Tibial nerve (tissue), 4 donors: ENCODE results near the gene DCTN5. TPM values are rescaled to one million over a fixed set of nuclear protein-coding genes. Genes with fewer than 3 reads are reported as not detected.

Experiments used
- DNase-seq, 2 donors: peaks; one replicate each; pipeline ENCODE4 v3.0.0-alpha.2; 2019; ENCODE audit warnings: low spot score in 2 of 2
- H3K27ac ChIP-seq, 4 donors: fragments of 200-600 bp; sonication (generic) in 3 of 4; one replicate each; pipeline ENCODE4 v1.5.1; 2017 to 2019; ENCODE audit warnings: mild to moderate bottlenecking in 1 of 4
- H3K27me3 ChIP-seq, 2 donors: fragments of 200-600 bp; sonication (generic) in 1 of 2; one replicate each; pipeline versions ENCODE4 v1.5.1 to v1.6.0; 2017 to 2019
- H3K36me3 ChIP-seq, 3 donors: fragments of 200-600 bp; sonication (generic); one replicate each; pipeline ENCODE4 v1.5.1; 2018 to 2019
- H3K4me1 ChIP-seq, 4 donors: fragments of 200-600 bp; sonication (generic) in 3 of 4; one replicate each; pipeline ENCODE4 v1.5.1; 2017 to 2019
- H3K4me3 ChIP-seq, 4 donors: fragments of 200-600 bp; sonication (generic) in 3 of 4; one replicate each; pipeline ENCODE4 v1.5.1; 2017 to 2019; ENCODE audit warnings: mild to moderate bottlenecking in 1 of 4, moderate library complexity in 1 of 4
- H3K9me3 ChIP-seq, 4 donors: fragments of 200-600 bp; sonication (generic) in 3 of 4; one replicate each; pipeline ENCODE4 v1.5.1; 2017 to 2019
- EP300 ChIP-seq, 2 donors: sonication (generic); formaldehyde crosslinking; IDR thresholded peaks; one replicate each; pipeline ENCODE4 v1.6.1; 2017; ENCODE audit warnings: antibody characterized with exemption in 2 of 2, mild to moderate bottlenecking in 1 of 2
- POLR2A ChIP-seq, 2 donors: fragments of 450-650 bp; IDR thresholded peaks; one replicate each; pipeline ENCODE4 v1.6.1; 2017; ENCODE audit warnings: antibody characterized with exemption in 2 of 2, mild to moderate bottlenecking in 2 of 2, moderate library complexity in 2 of 2
- WGBS, 2 donors: methylation state at CpG; one replicate each; pipeline ENCODE4 v1.1.5; 2018; 5-methylcytosine and 5-hydroxymethylcytosine counted together
- total RNA-seq, 4 donors: library from RNA; depleted of rRNA; stranded (reverse); fragments of >200 nt; gene quantifications; one replicate each; pipeline ENCODE4 v1.1.0, GENCODE V29; 2016
- TF ChIP-seq, protein P1 (sequence below), 5 experiments: fragments of 200-600 bp in 3 of 5; fragments of 450-650 bp in 2 of 5; sonication (generic) in 3 of 5; IDR thresholded peaks; one replicate each; pipeline ENCODE4 v1.5.1; 2016 to 2019; ENCODE audit warnings: antibody characterized with exemption in 5 of 5, mild to moderate bottlenecking in 3 of 5, moderate library complexity in 2 of 5

The DCTN5 gene
- total RNA-seq, 4 donors from 2014 or later = 23.1 to 28.8 (median 27.3) TPM

GRCh38 chr16:23709536-23709935 lies 68.3 kb downstream of the DCTN5 start:
- Histone ChIP-seq H3K4me1 (no peaks in the 10 kb centered on the region), H3K9me3 (peaks cover 0 to 28% (median 0%) of the 10 kb centered on the region in 4 donors), H3K27me3 (peaks cover 0 to 26% of the 10 kb centered on the region in 2 donors), H3K27ac (no peak overlapping the region), H3K4me3 (no peak overlapping the region), H3K36me3 (no peaks in the 10 kb centered on the region)
- TF ChIP-seq, protein P1, sequence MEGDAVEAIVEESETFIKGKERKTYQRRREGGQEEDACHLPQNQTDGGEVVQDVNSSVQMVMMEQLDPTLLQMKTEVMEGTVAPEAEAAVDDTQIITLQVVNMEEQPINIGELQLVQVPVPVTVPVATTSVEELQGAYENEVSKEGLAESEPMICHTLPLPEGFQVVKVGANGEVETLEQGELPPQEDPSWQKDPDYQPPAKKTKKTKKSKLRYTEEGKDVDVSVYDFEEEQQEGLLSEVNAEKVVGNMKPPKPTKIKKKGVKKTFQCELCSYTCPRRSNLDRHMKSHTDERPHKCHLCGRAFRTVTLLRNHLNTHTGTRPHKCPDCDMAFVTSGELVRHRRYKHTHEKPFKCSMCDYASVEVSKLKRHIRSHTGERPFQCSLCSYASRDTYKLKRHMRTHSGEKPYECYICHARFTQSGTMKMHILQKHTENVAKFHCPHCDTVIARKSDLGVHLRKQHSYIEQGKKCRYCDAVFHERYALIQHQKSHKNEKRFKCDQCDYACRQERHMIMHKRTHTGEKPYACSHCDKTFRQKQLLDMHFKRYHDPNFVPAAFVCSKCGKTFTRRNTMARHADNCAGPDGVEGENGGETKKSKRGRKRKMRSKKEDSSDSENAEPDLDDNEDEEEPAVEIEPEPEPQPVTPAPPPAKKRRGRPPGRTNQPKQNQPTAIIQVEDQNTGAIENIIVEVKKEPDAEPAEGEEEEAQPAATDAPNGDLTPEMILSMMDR (IDR thresholded peaks at IDR 0.05) = no peak
- no peak for TF ChIP-seq EP300 (IDR thresholded peaks at IDR 0.05)
- no peak for TF ChIP-seq POLR2A (IDR thresholded peaks at IDR 0.05)
- DNase-seq = no peak

DNA sequence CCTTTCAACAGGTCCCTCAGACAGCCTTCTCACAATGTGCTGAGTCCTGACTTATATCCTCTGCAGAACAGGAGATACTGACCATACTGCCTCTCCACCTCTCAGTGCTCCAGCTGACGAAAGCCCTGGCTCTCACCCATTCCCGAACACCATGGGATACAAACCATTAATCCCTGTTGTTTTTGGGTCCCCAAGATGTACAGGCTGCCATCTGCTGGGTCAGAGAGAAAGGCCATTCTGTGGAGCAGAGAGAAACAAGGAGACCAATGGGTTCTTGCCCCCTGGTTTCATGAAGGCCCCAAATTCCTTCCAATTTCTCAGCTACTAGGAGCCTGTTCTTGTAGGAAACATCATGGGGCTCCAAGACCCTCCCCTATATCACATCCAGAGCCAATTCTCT lies 68.7 kb downstream of the DCTN5 start:
- H3K27me3 ChIP-seq = peaks cover 0 to 30% of the 10 kb centered on the region in 2 donors
- no peaks in the 10 kb centered on the region for H3K4me1 ChIP-seq
- H3K9me3 ChIP-seq = peaks cover 0 to 28% (median 0%) of the 10 kb centered on the region in 4 donors
- DNase-seq = no peak
- H3K36me3 ChIP-seq = no peaks in the 10 kb centered on the region
- TF ChIP-seq EP300 (IDR thresholded peaks at IDR 0.05) = no peak
- TF ChIP-seq, protein P1 (IDR thresholded peaks at IDR 0.05) = no peak
- no peak for TF ChIP-seq POLR2A (IDR thresholded peaks at IDR 0.05)
- H3K27ac ChIP-seq = no peak overlapping the region
- 80 to 85% methylated on average over 2 of the region's 2 CpGs for WGBS, 2 donors
- no peak overlapping the region for H3K4me3 ChIP-seq

DNA sequence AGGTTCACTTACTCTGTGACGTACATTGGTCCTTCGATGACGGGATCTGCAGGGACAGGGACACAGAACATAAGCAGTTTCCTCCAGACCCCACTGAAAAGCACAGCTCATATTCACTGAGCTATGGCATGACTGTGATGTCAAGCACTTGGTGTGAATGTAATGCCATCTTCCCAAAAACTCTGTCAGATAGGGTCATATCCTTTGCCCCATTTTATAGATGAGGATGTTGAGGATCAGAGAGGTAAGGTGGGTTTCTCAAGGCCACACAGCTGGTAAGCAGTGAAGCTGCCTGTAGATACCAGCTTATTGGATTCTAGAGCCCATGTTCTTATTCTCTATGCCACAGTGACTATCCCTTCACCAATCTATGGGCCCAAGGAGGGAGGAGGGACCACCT lies 69.2 kb downstream of the DCTN5 start:
- Histone ChIP-seq H3K4me3 (no peak overlapping the region), H3K27ac (no peak overlapping the region), H3K4me1 (no peaks in the 10 kb centered on the region), H3K9me3 (peaks cover 0 to 28% (median 0%) of the 10 kb centered on the region in 4 donors), H3K36me3 (no peaks in the 10 kb centered on the region), H3K27me3 (peaks cover 0 to 33% of the 10 kb centered on the region in 2 donors)
- WGBS, 2 donors = 94 to 98% methylated on average over 3 of the region's 3 CpGs
- no peak for DNase-seq
- TF ChIP-seq, protein P1 (IDR thresholded peaks at IDR 0.05) = no peak
- TF ChIP-seq EP300 (IDR thresholded peaks at IDR 0.05) (no peak), POLR2A (IDR thresholded peaks at IDR 0.05) (no peak)

- peaks cover 0 to 33% of the 10 kb centered on the region in 2 donors for H3K27me3 ChIP-seq
- H3K9me3 ChIP-seq = peaks cover 0 to 28% (median 0%) of the 10 kb centered on the region in 4 donors
- 67 to 71% methylated on average over 4 of the region's 4 CpGs for WGBS, 2 donors
Measured at GRCh38 chr16:23711785-23712184, 70.5 kb downstream of the DCTN5 start.

GRCh38 chr16:23712976-23713375 lies 71.7 kb downstream of the DCTN5 start, which contains the start of gene ERN2:
Gene ERN2, minus strand, starts transcription at chr16:23713222. Its CDS starts 35 bp downstream, at chr16:23713187.
- H3K4me1 ChIP-seq = no peaks in the 10 kb centered on the region
- peaks cover 0 to 28% (median 0%) of the 10 kb centered on the region in 4 donors for H3K9me3 ChIP-seq
- no peaks in the 10 kb centered on the region for H3K36me3 ChIP-seq
- 3 to 4% methylated on average over 13 to 30 of the region's 37 CpGs for WGBS, 2 donors
- DNase-seq = no peak
- no peak within 1 kb of the TSS for H3K4me3 ChIP-seq
- peak within 1 kb of the TSS in 1 of 4 donors; percentile 45 for H3K27ac ChIP-seq
- no peak for TF ChIP-seq POLR2A (IDR thresholded peaks at IDR 0.05)
- TF ChIP-seq, protein P1 (IDR thresholded peaks at IDR 0.05) = no peak
- TF ChIP-seq EP300 (IDR thresholded peaks at IDR 0.05) = no peak
- peaks cover 0 to 33% of the 10 kb centered on the region in 2 donors for H3K27me3 ChIP-seq

More at GRCh38 chr16:23711785-23712184, 70.5 kb downstream of the DCTN5 start:
- no peak overlapping the region for H3K4me3 ChIP-seq
- H3K27ac ChIP-seq = no peak overlapping the region
- no peaks in the 10 kb centered on the region for H3K4me1 ChIP-seq
- H3K36me3 ChIP-seq = no peaks in the 10 kb centered on the region
- no peak for DNase-seq
- TF ChIP-seq EP300 (IDR thresholded peaks at IDR 0.05) (no peak), POLR2A (IDR thresholded peaks at IDR 0.05) (no peak)
- TF ChIP-seq, protein P1 (IDR thresholded peaks at IDR 0.05) = no peak
